ENCODE data around the gene OR13H1.
"Not testable (repeated sequence)": the region's sequence is repeated elsewhere in the genome, so short reads cannot be mapped to it uniquely, and the experiment has no call there.

DNA sequence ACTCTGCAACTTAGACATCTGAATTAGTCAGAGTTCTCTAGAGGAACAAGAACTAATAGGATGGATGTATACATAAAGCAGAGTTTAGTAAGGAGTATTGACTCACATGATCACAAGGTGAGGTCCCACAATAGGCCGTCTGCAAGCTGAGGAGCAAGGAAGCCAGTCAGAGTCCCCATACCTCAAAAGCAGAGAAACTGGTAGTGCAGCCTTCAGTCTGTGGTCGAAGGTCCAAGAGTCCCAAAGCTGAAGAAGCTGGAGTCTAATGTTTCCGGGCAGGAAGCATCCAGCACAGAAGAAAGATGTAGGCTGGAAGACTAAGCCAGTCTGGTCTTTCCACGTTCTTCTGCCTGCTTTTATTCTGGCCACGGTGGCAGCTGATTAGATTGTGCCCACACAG lies 42.3 kb upstream of the OR13H1 start:
- not testable (repeated sequence) for TF ChIP-seq POLR2A, CTCF (IDR thresholded peaks at IDR 0.05)
